Stimulated activated memory B cell treated with anti-CD40 and anti-IgM and Interleukin-4, amounts not matched to agents 10 μg/mL and 1 μg/mL and 100 μg/mL, for 72 hours (primary cell): Measurements from ENCODE around the gene LRRK1.

Experiments used
- ATAC-seq: fragments of 150-1000 bp; cut with Tn5 transposase; 2 replicates; pipeline ENCODE4 v1.10.0; 2021
- H3K27ac Mint-ChIP-seq: one replicate; pipeline ENCODE4 v1.8.0; 2022; ENCODE audit warnings: mild to moderate bottlenecking, mixed read lengths
- H3K27me3 Mint-ChIP-seq: one replicate; pipeline ENCODE4 v1.8.0; 2022; ENCODE audit warnings: mixed read lengths
- H3K36me3 Mint-ChIP-seq: one replicate; pipeline ENCODE4 v1.8.0; 2022; ENCODE audit warnings: mixed read lengths
- H3K4me1 Mint-ChIP-seq: one replicate; pipeline ENCODE4 v1.8.0; 2022; ENCODE audit warnings: mixed read lengths
- H3K4me3 Mint-ChIP-seq: one replicate; pipeline ENCODE4 v1.8.0; 2022; ENCODE audit warnings: mild to moderate bottlenecking, moderate library complexity, mixed read lengths
- H3K9me3 Mint-ChIP-seq: one replicate; pipeline ENCODE4 v1.8.0; 2022; ENCODE audit warnings: mixed read lengths

The LRRK1 gene

DNA sequence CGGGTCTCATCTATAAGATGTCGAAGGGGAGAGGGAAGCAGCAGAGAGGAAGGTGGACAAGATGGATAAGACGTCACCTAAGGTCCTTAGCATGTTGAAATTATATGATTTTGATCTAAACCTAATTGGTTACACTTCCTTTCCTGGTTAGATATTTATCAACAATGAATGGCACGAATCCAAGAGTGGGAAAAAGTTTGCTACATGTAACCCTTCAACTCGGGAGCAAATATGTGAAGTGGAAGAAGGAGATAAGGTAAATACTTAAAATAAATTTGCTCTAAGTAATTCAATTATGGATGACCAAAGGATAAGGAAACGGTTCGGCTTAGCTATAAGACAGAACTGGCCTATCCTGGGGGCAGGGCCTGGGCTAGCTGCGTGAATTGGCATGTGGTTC lies 34.0 kb upstream of the LRRK1 start:
- peaks cover 8% of the 10 kb centered on the region for H3K4me1 Mint-ChIP-seq

DNA sequence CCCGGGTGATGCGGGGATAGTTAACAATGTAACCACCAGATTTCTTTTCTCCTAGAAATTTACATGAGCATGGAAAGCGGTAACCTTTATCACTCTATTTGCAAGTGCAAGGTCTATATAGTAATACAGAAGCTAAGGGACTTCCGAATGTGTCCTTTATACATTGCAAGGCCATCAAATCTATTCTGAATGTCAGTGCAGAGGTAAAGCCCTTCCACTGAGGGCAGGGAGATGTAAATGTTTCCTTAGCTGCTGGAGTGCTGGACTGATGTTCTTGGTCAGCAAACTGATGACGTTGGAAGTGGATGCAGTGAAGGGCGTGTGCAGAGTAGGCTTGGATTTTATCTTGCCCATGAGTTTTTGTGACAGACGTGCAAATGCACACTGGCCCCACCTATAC lies 33.3 kb upstream of the LRRK1 start:
- H3K27me3 Mint-ChIP-seq: peaks cover 56% of the 10 kb centered on the region
- H3K36me3 Mint-ChIP-seq: no peaks in the 10 kb centered on the region
- no peak overlapping the region for H3K4me3 Mint-ChIP-seq
- peaks cover 1% of the 10 kb centered on the region for H3K4me1 Mint-ChIP-seq
- H3K9me3 Mint-ChIP-seq: no peaks in the 10 kb centered on the region
- no peak for ATAC-seq
- H3K27ac Mint-ChIP-seq: no peak overlapping the region

More for the DNA sequence above, 34.0 kb upstream of the LRRK1 start:
- Mint-ChIP-seq H3K36me3 (no peaks in the 10 kb centered on the region), H3K9me3 (no peaks in the 10 kb centered on the region), H3K4me3 (no peak overlapping the region), H3K27ac (no peak overlapping the region), H3K27me3 (peaks cover 56% of the 10 kb centered on the region)
- no peak for ATAC-seq

DNA sequence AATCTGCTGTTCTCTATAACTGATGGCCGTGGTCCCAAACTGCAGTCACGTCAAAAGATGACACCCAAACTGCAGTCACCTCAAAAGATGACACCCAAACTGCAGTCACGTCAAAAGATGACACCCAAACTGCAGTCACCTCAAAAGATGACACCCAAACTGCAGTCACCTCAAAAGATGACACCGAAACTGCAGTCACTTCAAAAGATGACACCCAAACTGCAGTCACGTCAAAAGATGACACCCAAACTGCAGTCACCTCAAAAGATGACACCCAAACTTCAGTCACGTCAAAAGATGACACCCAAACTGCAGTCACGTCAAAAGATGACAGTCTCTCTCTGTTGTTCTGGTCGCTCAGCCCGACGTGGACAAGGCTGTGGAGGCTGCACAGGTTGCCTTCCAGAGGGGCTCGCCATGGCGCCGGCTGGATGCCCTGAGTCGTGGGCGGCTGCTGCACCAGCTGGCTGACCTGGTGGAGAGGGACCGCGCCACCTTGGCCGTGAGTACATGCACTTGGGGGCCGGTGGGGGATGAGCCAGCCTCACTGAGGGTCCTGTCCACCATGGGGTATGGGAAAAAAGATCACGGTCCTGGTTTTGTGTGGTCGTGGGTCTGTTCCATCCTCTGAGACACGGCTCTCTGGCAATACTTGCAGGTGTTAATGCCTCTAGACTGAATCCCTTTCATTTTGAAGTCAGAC lies 31.8 kb upstream of the LRRK1 start:
- Mint-ChIP-seq H3K36me3 (no peaks in the 10 kb centered on the region), H3K4me1 (no peaks in the 10 kb centered on the region), H3K4me3 (no peak overlapping the region), H3K9me3 (no peaks in the 10 kb centered on the region), H3K27ac (no peak overlapping the region), H3K27me3 (peaks cover 56% of the 10 kb centered on the region)
- ATAC-seq: no peak

DNA sequence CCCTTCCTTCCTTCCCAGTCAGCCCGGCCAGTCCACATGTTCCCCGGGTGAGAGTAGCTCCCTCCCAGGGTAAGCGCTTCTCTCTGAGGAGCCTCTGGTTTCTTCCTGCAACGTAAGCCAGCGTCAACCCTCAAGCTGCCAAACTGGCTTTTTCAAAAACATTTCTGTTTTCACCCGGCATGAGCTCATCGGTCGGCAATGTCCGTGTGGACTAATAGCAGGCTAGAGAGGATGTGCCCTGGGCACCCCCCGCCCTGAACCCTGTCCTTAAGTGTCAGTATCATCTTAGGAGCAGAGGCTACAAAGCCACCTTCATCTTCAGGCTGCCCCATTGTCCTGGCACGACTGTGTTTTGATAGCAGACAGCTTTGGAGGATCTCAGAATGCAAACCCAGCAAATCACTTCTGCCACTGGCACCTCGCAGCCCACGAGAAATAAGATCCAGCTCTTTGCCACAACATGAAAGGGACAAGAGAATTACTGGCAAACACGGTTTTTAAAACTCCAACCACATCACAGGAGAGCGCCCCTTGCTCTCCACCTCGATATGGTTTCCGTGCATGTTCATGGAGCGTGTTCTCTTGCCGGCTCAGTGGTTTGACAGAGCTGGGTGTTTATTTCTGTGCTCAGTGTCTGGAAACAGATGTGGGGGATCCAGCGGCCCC lies 29.6 kb upstream of the LRRK1 start:
- no peak overlapping the region for H3K4me3 Mint-ChIP-seq
- H3K9me3 Mint-ChIP-seq: no peaks in the 10 kb centered on the region
- ATAC-seq: no peak
- no peaks in the 10 kb centered on the region for H3K4me1 Mint-ChIP-seq
- H3K27ac Mint-ChIP-seq: no peak overlapping the region
- H3K27me3 Mint-ChIP-seq: peaks cover 56% of the 10 kb centered on the region
- H3K36me3 Mint-ChIP-seq: no peaks in the 10 kb centered on the region

- H3K4me3 Mint-ChIP-seq: no peak overlapping the region
- H3K36me3 Mint-ChIP-seq: no peaks in the 10 kb centered on the region
- no peak overlapping the region for H3K27ac Mint-ChIP-seq
- ATAC-seq: no peak
- no peaks in the 10 kb centered on the region for H3K9me3 Mint-ChIP-seq
- no peaks in the 10 kb centered on the region for H3K4me1 Mint-ChIP-seq
- H3K27me3 Mint-ChIP-seq: peaks cover 62% of the 10 kb centered on the region
These were observed 29.0 kb upstream of the LRRK1 start for GRCh38 chr15:100890051-100890720.

DNA sequence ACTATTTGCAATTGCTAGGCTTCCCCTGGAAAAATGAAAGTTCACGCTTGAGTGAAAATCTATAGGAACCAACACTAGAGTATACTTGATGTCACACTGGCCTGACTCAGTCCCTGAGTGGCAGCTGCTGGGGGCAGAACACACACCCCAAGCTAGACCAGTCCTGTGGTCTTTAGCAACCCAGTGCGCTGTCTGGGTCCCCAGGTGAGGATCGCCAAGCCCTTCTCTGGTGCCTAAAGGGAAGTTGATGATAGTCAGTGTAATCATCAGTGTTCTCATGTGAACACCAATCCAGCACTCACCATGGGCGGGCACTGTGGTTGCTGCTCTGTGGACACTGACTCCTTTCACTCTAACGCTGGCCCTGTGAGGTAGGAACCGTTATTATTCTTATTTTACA lies 28.3 kb upstream of the LRRK1 start:
- Mint-ChIP-seq H3K36me3 (no peaks in the 10 kb centered on the region), H3K9me3 (no peaks in the 10 kb centered on the region), H3K27ac (no peak overlapping the region), H3K27me3 (peaks cover 69% of the 10 kb centered on the region), H3K4me3 (no peak overlapping the region), H3K4me1 (no peaks in the 10 kb centered on the region)
- ATAC-seq: no peak

DNA sequence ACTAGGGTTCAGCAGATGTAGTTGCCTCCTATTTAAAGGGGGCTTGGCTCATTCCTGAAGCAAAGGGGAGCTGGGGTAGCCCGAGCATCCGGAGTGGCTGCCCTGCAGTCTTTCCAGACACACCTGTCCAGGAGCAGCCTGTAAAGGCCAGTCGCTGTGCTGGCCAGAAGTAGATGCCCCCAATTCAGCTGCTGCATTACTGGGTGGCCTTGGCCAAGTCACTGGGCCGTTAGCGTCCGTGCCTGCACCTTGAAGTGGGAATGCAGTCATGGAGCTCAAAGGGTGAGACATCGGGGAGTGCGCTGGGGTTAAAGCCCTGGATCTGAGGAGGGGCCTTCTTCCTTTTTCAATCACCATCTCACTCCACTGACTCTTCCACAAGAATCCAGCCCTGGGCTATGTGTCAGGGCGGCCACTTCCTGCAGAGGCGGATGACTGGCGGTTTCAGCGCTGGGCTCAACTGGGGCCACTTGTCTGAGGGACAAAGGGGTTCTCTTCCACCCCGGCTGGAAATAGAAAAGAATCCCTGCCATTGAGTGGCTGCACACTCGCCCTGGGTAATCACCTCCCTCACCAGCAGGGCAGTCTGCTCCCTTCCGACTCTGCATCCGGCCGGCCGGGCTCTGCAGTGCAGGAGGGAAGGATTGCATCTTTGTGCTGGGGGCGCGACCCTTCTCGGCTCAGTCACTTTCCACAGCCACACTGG lies 27.7 kb upstream of the LRRK1 start:
- H3K27me3 Mint-ChIP-seq: peaks cover 73% of the 10 kb centered on the region
- ATAC-seq: no peak
- H3K4me3 Mint-ChIP-seq: no peak overlapping the region
- no peak overlapping the region for H3K27ac Mint-ChIP-seq
- H3K36me3 Mint-ChIP-seq: no peaks in the 10 kb centered on the region
- H3K4me1 Mint-ChIP-seq: no peaks in the 10 kb centered on the region
- H3K9me3 Mint-ChIP-seq: no peaks in the 10 kb centered on the region

GRCh38 chr15:100892013-100892355 lies 27.2 kb upstream of the LRRK1 start:
- no peak overlapping the region for H3K27ac Mint-ChIP-seq
- H3K27me3 Mint-ChIP-seq: peaks cover 73% of the 10 kb centered on the region
- no peaks in the 10 kb centered on the region for H3K36me3 Mint-ChIP-seq

DNA sequence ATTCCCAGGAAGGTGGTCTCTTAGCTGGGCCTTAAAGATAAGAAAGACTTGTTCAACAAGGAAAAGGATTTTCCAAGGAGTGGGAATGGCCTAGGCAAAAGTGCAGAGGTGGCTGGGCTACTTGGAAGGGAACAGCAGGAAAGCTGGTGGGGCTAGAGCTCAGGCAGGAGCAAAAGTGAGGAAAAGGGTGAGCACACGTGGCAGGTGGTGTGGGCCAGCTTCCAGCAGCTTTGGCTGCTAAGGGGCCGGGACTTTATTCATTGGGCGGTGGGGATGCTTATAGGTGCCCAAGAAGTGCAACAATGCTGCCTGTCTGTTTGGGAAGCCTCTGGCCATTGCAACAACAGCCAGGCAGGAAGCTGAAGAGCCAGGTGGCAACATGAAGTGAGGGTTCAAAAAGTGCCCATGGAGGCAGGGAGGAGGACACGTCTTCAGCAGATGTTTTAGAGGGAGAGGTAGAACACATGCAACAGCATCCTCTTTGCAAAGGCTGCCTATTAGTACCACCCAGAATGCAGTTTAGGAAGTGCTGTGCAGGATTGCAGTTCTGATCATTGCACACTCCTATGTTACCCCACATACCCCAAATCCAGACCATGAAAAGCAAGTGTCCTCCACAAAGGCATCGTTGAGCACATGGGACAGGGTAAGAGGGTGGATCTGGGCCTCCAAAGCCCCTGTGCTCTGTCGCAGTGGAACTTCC lies 25.7 kb upstream of the LRRK1 start:
- no peaks in the 10 kb centered on the region for H3K36me3 Mint-ChIP-seq
- no peaks in the 10 kb centered on the region for H3K9me3 Mint-ChIP-seq
- no peak overlapping the region for H3K27ac Mint-ChIP-seq
- H3K27me3 Mint-ChIP-seq: peaks cover 88% of the 10 kb centered on the region
- no peak for ATAC-seq
- H3K4me1 Mint-ChIP-seq: no peaks in the 10 kb centered on the region
- no peak overlapping the region for H3K4me3 Mint-ChIP-seq

More at GRCh38 chr15:100892013-100892355, 27.2 kb upstream of the LRRK1 start:
- no peaks in the 10 kb centered on the region for H3K4me1 Mint-ChIP-seq
- H3K4me3 Mint-ChIP-seq: no peak overlapping the region
- no peaks in the 10 kb centered on the region for H3K9me3 Mint-ChIP-seq
- ATAC-seq: no peak

- no peaks in the 10 kb centered on the region for H3K4me1 Mint-ChIP-seq
- ATAC-seq: no peak
- peaks cover 93% of the 10 kb centered on the region for H3K27me3 Mint-ChIP-seq
- no peak overlapping the region for H3K4me3 Mint-ChIP-seq
- H3K9me3 Mint-ChIP-seq: no peaks in the 10 kb centered on the region
- H3K27ac Mint-ChIP-seq: no peak overlapping the region
- no peaks in the 10 kb centered on the region for H3K36me3 Mint-ChIP-seq
These were observed 25.2 kb upstream of the LRRK1 start for GRCh38 chr15:100893964-100894295.

GRCh38 chr15:100895721-100896120 lies 23.4 kb upstream of the LRRK1 start:
- no peak overlapping the region for H3K27ac Mint-ChIP-seq
- ATAC-seq: no peak
- H3K4me1 Mint-ChIP-seq: no peaks in the 10 kb centered on the region
- peaks cover 76% of the 10 kb centered on the region for H3K27me3 Mint-ChIP-seq
- no peaks in the 10 kb centered on the region for H3K36me3 Mint-ChIP-seq
- no peaks in the 10 kb centered on the region for H3K9me3 Mint-ChIP-seq
- H3K4me3 Mint-ChIP-seq: no peak overlapping the region

DNA sequence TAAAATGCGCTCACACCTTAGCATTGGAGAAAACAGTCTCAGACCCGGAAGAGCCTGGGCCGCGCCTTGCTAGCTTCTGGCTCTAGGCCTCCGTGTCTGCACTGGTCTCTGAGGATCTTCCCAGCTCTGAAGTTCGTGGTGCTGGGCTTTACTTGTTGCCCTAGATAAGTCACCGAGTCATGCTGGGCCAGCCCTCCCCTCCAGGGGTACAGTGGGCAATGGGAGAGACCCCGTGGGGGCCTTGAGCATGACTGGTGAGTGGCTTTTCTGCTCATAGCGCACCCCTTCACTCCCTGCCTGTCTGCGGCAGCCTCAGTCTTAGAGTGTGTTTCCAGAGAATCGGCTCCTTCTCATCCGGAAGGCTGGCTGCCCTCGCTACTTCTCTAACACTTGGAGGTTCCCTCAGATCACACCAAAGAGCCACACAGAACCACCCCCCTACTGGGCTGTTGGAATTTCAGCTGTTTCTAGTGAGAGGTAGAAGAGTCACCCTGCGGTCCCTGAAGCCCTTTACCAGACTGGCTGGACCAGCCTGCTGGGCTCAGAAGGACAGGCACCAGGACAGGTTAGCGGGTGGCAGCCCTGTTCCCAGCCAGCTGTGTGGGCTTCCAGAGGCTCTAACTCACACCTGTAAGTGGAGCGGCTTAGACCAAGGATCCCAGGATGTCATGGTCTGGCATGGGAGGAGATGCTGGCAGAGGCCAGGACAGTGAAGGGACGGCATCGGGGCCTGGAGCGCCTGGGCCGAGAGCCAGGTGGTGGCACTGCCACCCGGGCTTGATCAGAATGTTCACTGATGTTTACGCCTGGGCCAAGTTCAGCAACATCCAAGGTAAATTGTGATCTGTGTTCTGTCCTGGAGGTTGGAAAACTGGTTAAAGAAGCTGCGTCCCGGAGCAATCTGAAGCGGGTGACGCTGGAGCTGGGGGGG lies 21.7 kb upstream of the LRRK1 start:
- Mint-ChIP-seq H3K36me3 (no peaks in the 10 kb centered on the region), H3K4me3 (no peak overlapping the region), H3K27me3 (peaks cover 59% of the 10 kb centered on the region), H3K27ac (no peak overlapping the region), H3K9me3 (no peaks in the 10 kb centered on the region), H3K4me1 (peaks cover 2% of the 10 kb centered on the region)
- ATAC-seq: no peak

GRCh38 chr15:100898152-100898490 lies 21.0 kb upstream of the LRRK1 start:
- Mint-ChIP-seq H3K9me3 (no peaks in the 10 kb centered on the region), H3K36me3 (no peaks in the 10 kb centered on the region), H3K27me3 (peaks cover 52% of the 10 kb centered on the region), H3K4me1 (peaks cover 4% of the 10 kb centered on the region), H3K27ac (no peak overlapping the region), H3K4me3 (no peak overlapping the region)
- no peak for ATAC-seq

DNA sequence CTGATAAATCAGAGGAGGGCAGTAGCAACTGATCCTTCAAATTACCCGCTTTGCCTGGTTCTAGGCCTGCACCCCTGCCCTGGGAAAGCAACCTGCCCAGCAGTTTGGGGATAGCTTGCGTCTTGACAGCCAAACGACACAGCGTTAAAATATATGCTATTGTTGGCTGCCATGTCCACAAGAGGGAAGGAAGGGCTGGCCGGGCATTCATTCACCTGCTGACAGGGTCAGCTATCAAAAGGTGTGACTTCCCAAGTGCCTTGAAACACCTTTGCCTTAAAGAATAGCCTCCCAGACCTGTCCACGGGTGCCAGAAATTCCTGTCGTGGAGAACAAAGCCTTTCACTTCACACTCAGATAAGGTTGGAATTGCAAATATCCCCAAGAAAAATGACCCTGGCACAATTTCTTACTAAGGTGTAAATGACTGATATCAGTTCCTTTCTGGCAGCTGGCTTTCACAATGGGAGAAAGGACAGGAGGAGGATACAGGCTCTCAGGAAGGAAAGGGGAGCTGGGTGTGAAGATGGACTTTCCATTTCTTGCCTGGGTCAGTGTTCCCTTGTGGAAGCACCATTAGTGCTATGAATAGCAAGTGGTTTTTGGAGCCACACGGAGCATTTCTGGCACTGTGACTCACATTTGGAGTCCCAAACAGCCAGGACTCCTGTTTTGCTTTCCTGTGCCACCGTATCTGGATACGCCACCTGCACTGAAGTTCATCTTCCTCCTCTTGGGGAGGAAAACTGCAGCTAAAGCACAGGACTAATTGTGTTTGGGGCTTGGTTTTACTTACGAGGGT lies 20.3 kb upstream of the LRRK1 start:
- Mint-ChIP-seq H3K36me3 (no peaks in the 10 kb centered on the region), H3K4me1 (peaks cover 4% of the 10 kb centered on the region), H3K27ac (no peak overlapping the region), H3K27me3 (peaks cover 45% of the 10 kb centered on the region), H3K4me3 (no peak overlapping the region), H3K9me3 (no peaks in the 10 kb centered on the region)
- ATAC-seq: no peak
